Glomerular visceral epithelial cell (primary cell): Measurements from ENCODE around the gene MTHFD1L.
"Not testable (repeated sequence)": the region's sequence is repeated elsewhere in the genome, so short reads cannot be mapped to it uniquely, and the experiment has no call there.

Source experiments
- DNase-seq: peaks from one replicate; pipeline ENCODE4 v3.0.0-alpha.2; 2016; ENCODE audit errors: extremely low spot score

Gene MTHFD1L

GRCh38 chr6:150865406-150866146, at the start of gene MTHFD1L:
TSS of gene MTHFD1L (plus strand) at chr6:150865702. CDS start at chr6:150865823, 121 bp downstream.
- DNase-seq: peak; percentile 92

- not testable (repeated sequence) for DNase-seq
Observed at GRCh38 chr6:150816554-150816953, 48.9 kb upstream of the MTHFD1L start.

GRCh38 chr6:150822932-150823331, 42.6 kb upstream of the MTHFD1L start:
- no peak for DNase-seq

- DNase-seq: no peak
Observed at GRCh38 chr6:150826788-150827187, 38.7 kb upstream of the MTHFD1L start.

- not testable (repeated sequence) for DNase-seq
Observed at GRCh38 chr6:150828107-150828506, 37.4 kb upstream of the MTHFD1L start.

GRCh38 chr6:150830439-150831165, 34.9 kb upstream of the MTHFD1L start:
- DNase-seq: no peak

GRCh38 chr6:150831577-150831976, 33.9 kb upstream of the MTHFD1L start:
- no peak for DNase-seq

- DNase-seq: no peak
Observed at GRCh38 chr6:150835620-150836019, 29.9 kb upstream of the MTHFD1L start.

GRCh38 chr6:150840185-150840584, 25.3 kb upstream of the MTHFD1L start:
- no peak for DNase-seq

- no peak for DNase-seq
Observed at GRCh38 chr6:150841189-150841588, 24.3 kb upstream of the MTHFD1L start.

- DNase-seq: no peak
Observed at GRCh38 chr6:150841697-150842096, 23.8 kb upstream of the MTHFD1L start.

- no peak for DNase-seq
Observed at GRCh38 chr6:150844371-150844770, 21.1 kb upstream of the MTHFD1L start.

GRCh38 chr6:150846641-150847040, 18.9 kb upstream of the MTHFD1L start:
- no peak for DNase-seq

GRCh38 chr6:150848400-150848799, 17.1 kb upstream of the MTHFD1L start:
- no peak for DNase-seq

- not testable (repeated sequence) for DNase-seq
Observed at GRCh38 chr6:150854392-150854791, 11.1 kb upstream of the MTHFD1L start.

- not testable (repeated sequence) for DNase-seq
Observed at GRCh38 chr6:150855171-150855570, 10.3 kb upstream of the MTHFD1L start.

GRCh38 chr6:150857062-150857944, 8.2 kb upstream of the MTHFD1L start:
- peak; percentile 96 for DNase-seq

- DNase-seq: no peak
Observed at GRCh38 chr6:150857945-150858308, 7.6 kb upstream of the MTHFD1L start.

- not testable (repeated sequence) for DNase-seq
Observed at GRCh38 chr6:150861448-150862168, 3.9 kb upstream of the MTHFD1L start.

GRCh38 chr6:150863213-150863928, 2.1 kb upstream of the MTHFD1L start:
- no peak for DNase-seq

GRCh38 chr6:150865043-150865405, 478 bp upstream of the MTHFD1L start:
- no peak for DNase-seq
